HG03139 (cell line): ENCODE data around the gene RAB3GAP2.
"Not testable (repeated sequence)": the region's sequence is repeated elsewhere in the genome, so short reads cannot be mapped to it uniquely, and the experiment has no call there.

Experiments used
- ATAC-seq: cut with Tn5 transposase; IDR thresholded peaks from one replicate; pipeline ENCODE4 v1.9.1; 2021; ENCODE audit not compliant: unreplicated experiment

RAB3GAP2 gene

GRCh38 chr1:220157738-220158137, 114.5 kb downstream of the RAB3GAP2 start:
- no peak for ATAC-seq

GRCh38 chr1:220156620-220157146, 115.6 kb downstream of the RAB3GAP2 start:
- no peak for ATAC-seq

GRCh38 chr1:220153147-220153546, 119.1 kb downstream of the RAB3GAP2 start:
- ATAC-seq: no peak

- ATAC-seq: no peak
These were observed 120.8 kb downstream of the RAB3GAP2 start for GRCh38 chr1:220151454-220151853.

GRCh38 chr1:220149742-220150141, 122.5 kb downstream of the RAB3GAP2 start:
- ATAC-seq: no peak

GRCh38 chr1:220144051-220144450, 128.2 kb downstream of the RAB3GAP2 start:
- no peak for ATAC-seq

GRCh38 chr1:220139966-220140365, 132.3 kb downstream of the RAB3GAP2 start:
- ATAC-seq: no peak

GRCh38 chr1:220137019-220137786, 135.1 kb downstream of the RAB3GAP2 start:
- ATAC-seq: no peak

GRCh38 chr1:220135755-220136154, 136.5 kb downstream of the RAB3GAP2 start:
- no peak for ATAC-seq

- no peak for ATAC-seq
These were observed 142.6 kb downstream of the RAB3GAP2 start for GRCh38 chr1:220129479-220130210.

GRCh38 chr1:220127076-220127475, 145.2 kb downstream of the RAB3GAP2 start:
- ATAC-seq: no peak

- no peak for ATAC-seq
These were observed 147.7 kb downstream of the RAB3GAP2 start for GRCh38 chr1:220124542-220124941.

- ATAC-seq: no peak
These were observed 148.4 kb downstream of the RAB3GAP2 start for GRCh38 chr1:220123889-220124288.

GRCh38 chr1:220123066-220123465, 149.2 kb downstream of the RAB3GAP2 start:
- no peak for ATAC-seq

- no peak for ATAC-seq
These were observed 150.3 kb downstream of the RAB3GAP2 start for GRCh38 chr1:220121791-220122530.

GRCh38 chr1:220119043-220119512, 153.2 kb downstream of the RAB3GAP2 start:
- no peak for ATAC-seq

GRCh38 chr1:220113136-220113695, 159.0 kb downstream of the RAB3GAP2 start:
- no peak for ATAC-seq

GRCh38 chr1:220112600-220112999, 159.7 kb downstream of the RAB3GAP2 start:
- ATAC-seq: not testable (repeated sequence)

GRCh38 chr1:220110473-220110872, 161.8 kb downstream of the RAB3GAP2 start:
- ATAC-seq: not testable (repeated sequence)

- no peak for ATAC-seq
These were observed 172.4 kb downstream of the RAB3GAP2 start for GRCh38 chr1:220099826-220100225.
